Liver (tissue), 9 donors: ENCODE results near the gene WWOX. TPM values are rescaled to one million over a fixed set of nuclear protein-coding genes. Genes with fewer than 3 reads are reported as not detected.

Experiments used
- DNase-seq: peaks from one replicate; pipeline ENCODE4 v3.0.0-alpha.2; 2017; ENCODE audit warnings: low spot score
- H3K27ac ChIP-seq, 2 donors: one replicate each; pipeline ENCODE4 v1.7.0; 2013; ENCODE audit warnings: inconsistent platforms in 2 of 2, low read length in 2 of 2, control low read depth in 1 of 2, low read depth in 1 of 2, mild to moderate bottlenecking in 1 of 2
- H3K27me3 ChIP-seq, 4 donors: one replicate each; pipeline versions ENCODE4 v1.6.1 to v1.7.0; 2013; ENCODE audit warnings: low read length in 3 of 4, inconsistent platforms in 1 of 4, mild to moderate bottlenecking in 1 of 4, moderate library complexity in 1 of 4; ENCODE audit not compliant: control insufficient read depth in 4 of 4, insufficient read depth in 4 of 4
- H3K36me3 ChIP-seq, 4 donors: one replicate each; pipeline versions ENCODE4 v1.6.1 to v1.7.0; 2013; ENCODE audit warnings: low read length in 3 of 4, mild to moderate bottlenecking in 3 of 4, low read depth in 1 of 4, moderate library complexity in 1 of 4; ENCODE audit not compliant: control insufficient read depth in 4 of 4, insufficient read depth in 3 of 4
- H3K4me1 ChIP-seq, 4 donors: one replicate each; pipeline versions ENCODE4 v1.6.1 to v1.7.0; 2013; ENCODE audit warnings: low read length in 3 of 4, mild to moderate bottlenecking in 3 of 4, moderate library complexity in 1 of 4; ENCODE audit not compliant: control insufficient read depth in 4 of 4, insufficient read depth in 4 of 4
- H3K4me3 ChIP-seq, 3 donors: one replicate each; pipeline versions ENCODE4 v1.6.1 to v1.7.0; 2013; ENCODE audit warnings: low read length in 3 of 3, control low read depth in 1 of 3, low read depth in 1 of 3, mild to moderate bottlenecking in 1 of 3
- H3K9ac ChIP-seq, 2 donors: one replicate each; pipeline ENCODE4 v1.7.0; 2013; ENCODE audit warnings: low read length in 2 of 2, mild to moderate bottlenecking in 2 of 2, moderate library complexity in 2 of 2, control low read depth in 1 of 2, low read depth in 1 of 2
- H3K9me3 ChIP-seq, 4 donors: one replicate each; pipeline versions ENCODE4 v1.6.1 to v1.7.0; 2013; ENCODE audit warnings: low read length in 3 of 4; ENCODE audit not compliant: control insufficient read depth in 4 of 4
- EGR1 ChIP-seq, 2 donors: IDR thresholded peaks; 2 replicates each; pipeline ENCODE4 v1.6.1; 2016 to 2018; ENCODE audit warnings: antibody characterized with exemption in 2 of 2, low read depth in 2 of 2
- FOXA2 ChIP-seq: IDR thresholded peaks from 2 replicates; pipeline ENCODE4 v1.6.1; 2016; ENCODE audit warnings: antibody characterized with exemption
- GABPA ChIP-seq, 2 donors: IDR thresholded peaks in 1 of 2; conservative IDR thresholded peaks in 1 of 2; 2 replicates each; pipeline ENCODE4 v1.6.1; 2016; ENCODE audit warnings: antibody characterized with exemption in 2 of 2, mild to moderate bottlenecking in 1 of 2, moderate library complexity in 1 of 2
- HNF4A ChIP-seq, 2 donors: conservative IDR thresholded peaks; 2 replicates each; pipeline ENCODE4 v1.6.1; 2016; ENCODE audit warnings: antibody characterized with exemption in 2 of 2, mild to moderate bottlenecking in 2 of 2
- JUND ChIP-seq, 2 donors: IDR thresholded peaks; 2 replicates each; pipeline ENCODE4 v1.6.1; 2016; ENCODE audit warnings: antibody characterized with exemption in 2 of 2
- NR2F2 ChIP-seq: IDR thresholded peaks from 2 replicates; pipeline ENCODE4 v1.6.1; 2016; ENCODE audit warnings: antibody characterized with exemption
- RAD21 ChIP-seq, 2 donors: IDR thresholded peaks; 2 replicates each; pipeline ENCODE4 v1.6.1; 2016; ENCODE audit warnings: antibody characterized with exemption in 2 of 2, mild to moderate bottlenecking in 2 of 2
- RXRA ChIP-seq, 2 donors: IDR thresholded peaks; 2 replicates each; pipeline ENCODE4 v1.6.1; 2017 to 2018; ENCODE audit warnings: antibody characterized with exemption in 2 of 2, mild to moderate bottlenecking in 1 of 2
- SP1 ChIP-seq: IDR thresholded peaks from 2 replicates; pipeline ENCODE4 v1.6.1; 2018; ENCODE audit warnings: antibody characterized with exemption, mild to moderate bottlenecking
- YY1 ChIP-seq: IDR thresholded peaks from 2 replicates; pipeline ENCODE4 v1.6.1; 2016; ENCODE audit warnings: antibody characterized with exemption, mild to moderate bottlenecking
- WGBS: extraction: QIAGEN DNeasy Blood & Tissue Kit; methylation state at CpG from one replicate; pipeline ENCODE4 v1.1.7; 2013; 5-methylcytosine and 5-hydroxymethylcytosine counted together
- polyA plus RNA-seq, 2 donors: library from polyadenylated mRNA; stranded (reverse) in 1 of 2; unstranded in 1 of 2; fragments of 200-250 nt in 1 of 2; fragments of >200 nt in 1 of 2; fragmentation: Nextera tagmentation in 1 of 2; extraction: Ambion mirVana in 1 of 2; gene quantifications; one replicate each; pipeline versions ENCODE4 v1.2.1 to v1.2.3, GENCODE V29; 2013 to 2015
- total RNA-seq, 2 donors: library from RNA; depleted of rRNA; stranded (reverse); fragments of >200 nt; gene quantifications; one replicate each; pipeline ENCODE4 v1.2.3, GENCODE V29; 2014
- TF ChIP-seq, protein P1 (sequence below): IDR thresholded peaks from 2 replicates; pipeline ENCODE4 v1.6.1; 2016; ENCODE audit warnings: antibody characterized with exemption
- TF ChIP-seq, protein P2 (sequence below): fragments of 150-350 bp; IDR thresholded peaks from 2 replicates; pipeline ENCODE4 v1.5.1; 2017; ENCODE audit warnings: improper control_type of control experiment, low read depth, low read length; ENCODE audit not compliant: missing input control
- TF ChIP-seq, protein P3 (sequence below): IDR thresholded peaks from 2 replicates; pipeline ENCODE4 v1.6.1; 2016; ENCODE audit warnings: antibody characterized with exemption, mild to moderate bottlenecking
- donor health status: healthy.
- donor health status: healthy.
- donor health status: healthy.
- donor health status: healthy.
- donor health status: healthy.

Gene WWOX
- total and polyA plus RNA-seq, 4 donors = 9.8 to 46.0 (median 15.3) TPM

- no peak for DNase-seq
- WGBS = 92% methylated on average over 2 of the region's 2 CpGs
- H3K27ac ChIP-seq = no peak overlapping the region
- no peaks in the 10 kb centered on the region for H3K27me3 ChIP-seq
- TF ChIP-seq, protein P1, sequence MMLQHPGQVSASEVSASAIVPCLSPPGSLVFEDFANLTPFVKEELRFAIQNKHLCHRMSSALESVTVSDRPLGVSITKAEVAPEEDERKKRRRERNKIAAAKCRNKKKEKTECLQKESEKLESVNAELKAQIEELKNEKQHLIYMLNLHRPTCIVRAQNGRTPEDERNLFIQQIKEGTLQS = no peak
- TF ChIP-seq, protein P2, sequence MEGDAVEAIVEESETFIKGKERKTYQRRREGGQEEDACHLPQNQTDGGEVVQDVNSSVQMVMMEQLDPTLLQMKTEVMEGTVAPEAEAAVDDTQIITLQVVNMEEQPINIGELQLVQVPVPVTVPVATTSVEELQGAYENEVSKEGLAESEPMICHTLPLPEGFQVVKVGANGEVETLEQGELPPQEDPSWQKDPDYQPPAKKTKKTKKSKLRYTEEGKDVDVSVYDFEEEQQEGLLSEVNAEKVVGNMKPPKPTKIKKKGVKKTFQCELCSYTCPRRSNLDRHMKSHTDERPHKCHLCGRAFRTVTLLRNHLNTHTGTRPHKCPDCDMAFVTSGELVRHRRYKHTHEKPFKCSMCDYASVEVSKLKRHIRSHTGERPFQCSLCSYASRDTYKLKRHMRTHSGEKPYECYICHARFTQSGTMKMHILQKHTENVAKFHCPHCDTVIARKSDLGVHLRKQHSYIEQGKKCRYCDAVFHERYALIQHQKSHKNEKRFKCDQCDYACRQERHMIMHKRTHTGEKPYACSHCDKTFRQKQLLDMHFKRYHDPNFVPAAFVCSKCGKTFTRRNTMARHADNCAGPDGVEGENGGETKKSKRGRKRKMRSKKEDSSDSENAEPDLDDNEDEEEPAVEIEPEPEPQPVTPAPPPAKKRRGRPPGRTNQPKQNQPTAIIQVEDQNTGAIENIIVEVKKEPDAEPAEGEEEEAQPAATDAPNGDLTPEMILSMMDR = no peak
- TF ChIP-seq SP1 (no peak), RAD21 (IDR thresholded peaks at IDR 0.05) (no peak), NR2F2 (no peak), FOXA2 (no peak), YY1 (no peak), HNF4A (conservative IDR thresholded peaks at IDR 0.05) (no peak), EGR1 (IDR thresholded peaks at IDR 0.05; ENCODE audit: low read depth in 2 of 2) (no peak), GABPA (IDR thresholded peaks at IDR 0.05 in 1 of 2, conservative IDR thresholded peaks at IDR 0.05 in 1 of 2) (no peak)
- TF ChIP-seq, protein P3, sequence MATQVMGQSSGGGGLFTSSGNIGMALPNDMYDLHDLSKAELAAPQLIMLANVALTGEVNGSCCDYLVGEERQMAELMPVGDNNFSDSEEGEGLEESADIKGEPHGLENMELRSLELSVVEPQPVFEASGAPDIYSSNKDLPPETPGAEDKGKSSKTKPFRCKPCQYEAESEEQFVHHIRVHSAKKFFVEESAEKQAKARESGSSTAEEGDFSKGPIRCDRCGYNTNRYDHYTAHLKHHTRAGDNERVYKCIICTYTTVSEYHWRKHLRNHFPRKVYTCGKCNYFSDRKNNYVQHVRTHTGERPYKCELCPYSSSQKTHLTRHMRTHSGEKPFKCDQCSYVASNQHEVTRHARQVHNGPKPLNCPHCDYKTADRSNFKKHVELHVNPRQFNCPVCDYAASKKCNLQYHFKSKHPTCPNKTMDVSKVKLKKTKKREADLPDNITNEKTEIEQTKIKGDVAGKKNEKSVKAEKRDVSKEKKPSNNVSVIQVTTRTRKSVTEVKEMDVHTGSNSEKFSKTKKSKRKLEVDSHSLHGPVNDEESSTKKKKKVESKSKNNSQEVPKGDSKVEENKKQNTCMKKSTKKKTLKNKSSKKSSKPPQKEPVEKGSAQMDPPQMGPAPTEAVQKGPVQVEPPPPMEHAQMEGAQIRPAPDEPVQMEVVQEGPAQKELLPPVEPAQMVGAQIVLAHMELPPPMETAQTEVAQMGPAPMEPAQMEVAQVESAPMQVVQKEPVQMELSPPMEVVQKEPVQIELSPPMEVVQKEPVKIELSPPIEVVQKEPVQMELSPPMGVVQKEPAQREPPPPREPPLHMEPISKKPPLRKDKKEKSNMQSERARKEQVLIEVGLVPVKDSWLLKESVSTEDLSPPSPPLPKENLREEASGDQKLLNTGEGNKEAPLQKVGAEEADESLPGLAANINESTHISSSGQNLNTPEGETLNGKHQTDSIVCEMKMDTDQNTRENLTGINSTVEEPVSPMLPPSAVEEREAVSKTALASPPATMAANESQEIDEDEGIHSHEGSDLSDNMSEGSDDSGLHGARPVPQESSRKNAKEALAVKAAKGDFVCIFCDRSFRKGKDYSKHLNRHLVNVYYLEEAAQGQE = no peak
- H3K4me1 ChIP-seq = peaks cover 8 to 31% (median 21%) of the 10 kb centered on the region in 4 donors
- no peak overlapping the region for H3K4me3 ChIP-seq
- H3K9me3 ChIP-seq = no peaks in the 10 kb centered on the region
- H3K9ac ChIP-seq = no peak overlapping the region
- no peaks in the 10 kb centered on the region for H3K36me3 ChIP-seq
These were observed 138.4 kb downstream of the WWOX start for GRCh38 chr16:78237841-78238240.

DNA sequence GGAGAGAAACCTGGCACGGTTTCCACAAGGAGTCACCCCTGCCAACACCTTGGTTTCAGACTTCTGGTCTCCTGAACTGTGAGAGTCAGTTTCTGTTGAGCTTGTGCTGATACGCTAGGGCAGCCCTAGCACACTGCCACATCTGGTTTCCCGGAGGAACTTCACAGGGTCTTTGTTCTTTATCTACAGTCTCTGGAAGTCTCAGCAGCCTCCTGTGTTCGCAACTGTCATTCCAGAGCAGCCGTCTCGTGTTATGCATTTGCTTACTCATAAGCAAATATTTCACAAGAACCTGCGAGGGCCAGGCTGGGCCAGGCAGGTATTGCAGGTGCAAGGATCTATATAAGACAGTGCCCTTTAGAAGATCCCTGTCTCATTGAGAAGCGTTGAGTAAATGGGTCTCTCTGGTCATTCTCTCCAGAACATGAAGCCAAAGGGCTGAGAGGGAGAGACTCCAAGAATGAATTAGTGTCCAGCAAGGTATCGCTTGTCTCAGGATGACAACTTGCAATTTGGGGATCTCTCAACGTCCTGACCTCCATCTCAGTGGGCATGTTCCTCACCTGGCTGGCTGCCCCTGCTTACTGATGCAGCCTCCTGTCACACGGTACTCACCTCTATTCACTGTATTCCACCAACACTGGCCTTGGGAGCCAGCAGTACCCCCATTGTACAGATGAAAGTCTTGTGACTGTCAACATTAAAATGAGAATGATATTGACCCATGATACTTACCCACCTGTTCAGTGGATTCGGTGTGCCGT lies 141.2 kb downstream of the WWOX start:
- Histone ChIP-seq H3K27me3 (no peaks in the 10 kb centered on the region), H3K4me1 (peaks cover 8 to 28% (median 21%) of the 10 kb centered on the region in 4 donors), H3K36me3 (no peaks in the 10 kb centered on the region), H3K9me3 (no peaks in the 10 kb centered on the region), H3K27ac (no peak overlapping the region), H3K9ac (no peak overlapping the region), H3K4me3 (no peak overlapping the region)
- peak in 1 of 2 donors; percentile 40 for TF ChIP-seq RXRA (IDR thresholded peaks at IDR 0.05)
- TF ChIP-seq RAD21 (IDR thresholded peaks at IDR 0.05) = peak in 1 of 2 donors; percentile 42
- TF ChIP-seq JUND (IDR thresholded peaks at IDR 0.05) = peak; percentile 35 to 38
- TF ChIP-seq, protein P3 = no peak
- TF ChIP-seq HNF4A (conservative IDR thresholded peaks at IDR 0.05) = peak in 1 of 2 donors; percentile 49
- WGBS = 66% methylated on average over 13 of the region's 13 CpGs
- DNase-seq = no peak
